SH-SY5Y (cell line): ENCODE results near the gene NOM1.

Experiments
- GATA2 ChIP-seq: IDR thresholded peaks from 2 replicates; pipeline ENCODE4 v1.6.1; 2011; ENCODE audit warnings: mild to moderate bottlenecking, low read depth, low read length
- GATA3 ChIP-seq: IDR thresholded peaks from 2 replicates; pipeline ENCODE4 v1.6.1; 2011; ENCODE audit warnings: low read depth, mild to moderate bottlenecking, low read length, moderate library complexity

- TF ChIP-seq GATA3 (no peak), GATA2 (no peak)
These were observed 7.2 kb downstream of the NOM1 start for GRCh38 chr7:156956727-156957126.
